NAMALWA (cell line): ENCODE measurements around the gene CLEC16A.

Experiments
- DNase-seq: peaks from one replicate; pipeline ENCODE4 v3.0.0-alpha.2; 2015; ENCODE audit warnings: low spot score

Gene CLEC16A

GRCh38 chr16:11015607-11016006 lies 71.2 kb downstream of the CLEC16A start:
- no peak for DNase-seq

DNA sequence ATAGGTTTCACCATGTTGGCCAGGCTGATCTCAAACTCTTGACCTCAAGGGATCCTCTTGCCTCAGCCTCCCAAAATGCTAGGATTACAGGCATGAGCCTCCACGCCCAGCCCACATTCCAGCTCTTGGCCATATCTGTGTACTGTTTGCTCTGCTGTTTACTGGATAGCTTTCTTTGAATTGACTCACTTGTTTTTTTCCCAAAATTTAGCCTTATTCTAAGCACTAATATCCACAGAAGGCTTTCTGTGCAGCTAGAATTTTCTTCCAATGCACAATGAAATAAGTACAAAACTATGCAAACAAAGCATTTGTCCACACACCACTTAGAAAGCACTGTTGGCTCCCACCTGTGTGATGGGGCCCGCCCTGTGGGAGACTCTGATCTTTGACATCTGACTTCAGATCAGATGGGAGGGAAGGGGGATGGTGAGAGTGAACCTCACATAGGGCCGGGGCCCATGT lies 72.2 kb downstream of the CLEC16A start:
- DNase-seq: no peak

GRCh38 chr16:11016993-11017392 lies 72.6 kb downstream of the CLEC16A start:
- no peak for DNase-seq

DNA sequence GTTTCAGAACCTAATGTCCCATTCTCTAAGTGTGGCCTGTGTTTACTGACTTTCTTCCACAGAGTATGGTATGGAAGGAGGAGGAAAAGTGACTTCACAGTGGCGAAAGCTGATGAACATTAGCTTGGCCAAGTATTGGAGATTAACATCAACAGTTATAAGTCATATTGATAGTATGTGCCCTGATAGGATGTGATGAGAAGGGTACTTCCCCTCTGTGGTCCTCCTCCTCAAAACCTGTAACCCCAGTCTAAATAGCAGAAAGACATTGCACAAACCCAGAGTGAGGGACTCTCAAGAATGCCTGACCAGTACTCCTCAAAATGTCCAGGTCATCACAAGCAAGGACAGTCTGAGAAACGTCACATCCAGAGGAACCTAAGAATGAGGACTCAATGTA lies 73.1 kb downstream of the CLEC16A start:
- DNase-seq: no peak

DNA sequence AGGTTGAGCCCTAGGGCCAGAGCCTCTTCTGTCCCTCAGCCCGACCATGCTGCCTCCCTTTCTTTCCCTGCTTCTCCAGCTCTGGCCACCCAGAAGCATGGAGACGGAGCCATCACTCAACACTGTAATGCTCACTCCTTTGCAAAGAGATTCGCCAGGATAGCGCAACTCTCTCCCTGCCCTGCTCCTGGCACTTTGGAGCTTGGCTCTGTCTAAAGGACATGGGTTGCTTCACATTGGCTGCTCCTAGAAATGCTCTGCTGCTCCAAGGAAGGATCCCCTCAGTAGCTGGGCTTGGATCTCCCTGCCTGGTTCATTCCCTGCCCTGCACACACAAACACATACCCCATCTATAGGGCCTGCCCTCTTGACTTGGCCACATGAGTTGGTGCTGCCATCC lies 76.0 kb downstream of the CLEC16A start:
- no peak for DNase-seq

- no peak for DNase-seq
Measured at GRCh38 chr16:11020792-11021551, 76.6 kb downstream of the CLEC16A start.

DNA sequence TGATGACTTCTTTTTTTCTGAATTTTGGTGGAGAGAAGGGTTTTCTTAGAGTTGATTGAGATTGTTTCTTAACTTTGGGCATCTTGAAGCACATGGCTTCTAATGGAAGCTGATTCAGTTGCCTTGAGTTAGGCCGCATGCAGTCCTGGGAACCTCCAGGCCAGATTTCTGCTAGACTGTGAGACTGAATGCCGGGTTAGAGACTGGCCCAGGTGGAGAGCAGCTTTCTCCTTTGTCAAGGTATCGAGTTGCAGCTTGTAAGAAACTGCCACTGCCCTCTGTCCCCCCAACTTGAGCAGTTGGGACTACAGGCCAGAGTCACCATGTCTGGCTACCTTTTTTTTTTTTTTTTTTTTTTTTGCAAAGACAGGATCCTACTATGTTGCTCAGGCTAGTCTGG lies 77.6 kb downstream of the CLEC16A start:
- no peak for DNase-seq

- DNase-seq: no peak
Measured at GRCh38 chr16:11023262-11024039, 79.1 kb downstream of the CLEC16A start.

GRCh38 chr16:11024333-11025053 lies 80.1 kb downstream of the CLEC16A start:
- DNase-seq: no peak

GRCh38 chr16:11025120-11025531 lies 80.8 kb downstream of the CLEC16A start:
- DNase-seq: no peak

DNA sequence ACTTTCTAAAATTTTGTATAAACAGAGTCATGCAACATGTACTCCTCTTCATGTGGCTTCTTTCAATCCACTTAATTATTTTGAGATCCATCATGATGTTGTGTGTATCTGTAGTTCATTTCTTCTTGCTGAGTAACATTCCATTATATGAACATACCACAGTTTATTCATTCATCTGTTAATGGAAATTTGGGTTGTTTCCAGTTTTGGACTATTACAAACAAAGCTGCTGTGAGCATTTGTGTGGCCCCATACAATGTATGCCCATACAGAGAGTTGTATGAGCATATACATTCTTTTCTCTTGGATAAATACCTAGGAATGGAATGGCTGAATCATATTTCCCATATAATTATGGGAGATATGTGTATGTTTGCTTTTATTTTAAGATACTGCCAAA lies 85.6 kb downstream of the CLEC16A start:
- DNase-seq: no peak

DNA sequence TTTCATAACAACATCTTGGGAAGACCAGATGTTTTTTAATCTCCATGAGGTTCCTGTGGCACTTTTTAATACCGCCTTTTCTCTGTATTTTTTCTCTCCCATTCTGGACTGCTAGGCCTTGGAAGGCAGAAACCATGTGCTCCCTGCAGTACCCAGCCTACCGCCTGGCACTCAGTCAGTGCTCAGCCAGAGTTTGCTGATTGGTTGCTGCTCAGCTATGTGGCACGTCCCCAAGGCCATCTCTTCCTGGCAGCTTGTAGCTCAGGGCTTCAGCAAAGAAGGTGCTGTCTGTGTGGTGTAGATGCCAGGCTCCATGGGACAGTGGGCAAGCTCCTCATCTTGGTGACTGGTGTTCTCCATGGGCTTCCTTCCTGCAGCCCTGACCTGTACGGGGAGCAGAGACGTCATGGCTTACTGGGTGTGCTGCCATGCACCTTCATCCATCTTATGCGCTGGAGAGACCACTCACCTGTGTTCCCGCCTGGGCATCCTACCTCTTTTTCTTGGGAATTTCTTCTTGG lies 86.7 kb downstream of the CLEC16A start:
- no peak for DNase-seq

DNA sequence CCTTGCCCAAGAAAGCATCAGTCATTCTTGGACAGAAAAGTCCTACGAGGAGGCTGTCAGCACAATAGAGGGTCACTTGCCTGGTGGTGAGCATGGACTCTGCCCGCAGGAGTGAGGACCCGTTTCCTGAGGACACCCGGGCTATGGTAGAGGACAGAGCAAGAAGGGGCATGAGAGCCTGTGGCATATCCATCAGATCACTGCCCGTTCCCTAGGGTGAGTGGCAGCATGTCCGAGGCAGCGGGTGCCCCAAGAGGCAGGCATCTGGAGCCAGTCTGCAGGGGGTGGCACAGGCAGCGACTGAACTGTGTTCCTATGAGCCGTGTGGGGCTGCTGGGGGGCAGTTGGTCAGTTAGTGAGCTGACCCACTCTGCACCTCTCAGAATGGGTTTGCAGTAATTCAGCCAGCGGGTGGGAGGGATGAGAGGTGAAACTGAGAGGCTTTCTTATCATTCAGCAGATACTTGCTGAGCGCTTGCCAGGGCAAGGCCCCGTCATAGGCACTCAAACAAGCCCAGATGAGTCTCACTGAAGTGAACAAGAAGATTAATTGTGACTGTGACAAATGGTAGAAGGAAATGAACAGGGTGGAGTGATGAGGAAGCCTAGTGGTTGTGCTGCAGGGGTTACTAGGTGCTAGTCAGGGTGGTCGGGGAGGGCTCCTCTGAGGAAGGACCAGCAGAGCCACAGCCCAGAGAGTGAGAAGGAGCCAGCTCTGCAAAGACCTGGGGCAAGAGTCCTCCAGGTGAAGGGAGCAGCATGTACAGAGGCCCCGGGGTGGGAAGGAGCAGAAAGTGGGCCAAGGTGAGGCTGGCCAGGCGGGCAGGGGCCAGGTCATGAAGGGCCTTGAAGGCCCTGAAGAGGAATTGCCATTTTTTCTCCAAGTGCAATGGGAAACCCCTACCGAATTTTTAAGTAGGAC lies 87.9 kb downstream of the CLEC16A start:
- no peak for DNase-seq

DNA sequence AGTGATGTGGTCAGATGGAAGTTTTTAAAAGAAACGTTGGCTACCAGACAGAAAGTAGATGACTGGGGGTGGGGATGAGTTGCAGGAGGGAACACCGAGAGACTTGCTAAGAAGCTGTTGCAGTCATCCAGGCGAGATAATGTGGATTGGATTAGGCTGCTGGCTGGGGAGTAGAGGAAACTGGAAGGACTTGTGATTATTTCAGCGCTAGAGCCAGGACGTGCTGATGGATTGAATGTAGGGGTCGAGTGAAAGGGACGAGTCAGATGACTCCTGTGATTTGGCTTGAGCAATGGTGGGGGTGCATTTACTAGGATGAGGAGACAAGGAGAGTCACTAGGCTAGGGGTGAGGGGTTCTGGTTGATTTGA lies 88.5 kb downstream of the CLEC16A start:
- DNase-seq: no peak

DNA sequence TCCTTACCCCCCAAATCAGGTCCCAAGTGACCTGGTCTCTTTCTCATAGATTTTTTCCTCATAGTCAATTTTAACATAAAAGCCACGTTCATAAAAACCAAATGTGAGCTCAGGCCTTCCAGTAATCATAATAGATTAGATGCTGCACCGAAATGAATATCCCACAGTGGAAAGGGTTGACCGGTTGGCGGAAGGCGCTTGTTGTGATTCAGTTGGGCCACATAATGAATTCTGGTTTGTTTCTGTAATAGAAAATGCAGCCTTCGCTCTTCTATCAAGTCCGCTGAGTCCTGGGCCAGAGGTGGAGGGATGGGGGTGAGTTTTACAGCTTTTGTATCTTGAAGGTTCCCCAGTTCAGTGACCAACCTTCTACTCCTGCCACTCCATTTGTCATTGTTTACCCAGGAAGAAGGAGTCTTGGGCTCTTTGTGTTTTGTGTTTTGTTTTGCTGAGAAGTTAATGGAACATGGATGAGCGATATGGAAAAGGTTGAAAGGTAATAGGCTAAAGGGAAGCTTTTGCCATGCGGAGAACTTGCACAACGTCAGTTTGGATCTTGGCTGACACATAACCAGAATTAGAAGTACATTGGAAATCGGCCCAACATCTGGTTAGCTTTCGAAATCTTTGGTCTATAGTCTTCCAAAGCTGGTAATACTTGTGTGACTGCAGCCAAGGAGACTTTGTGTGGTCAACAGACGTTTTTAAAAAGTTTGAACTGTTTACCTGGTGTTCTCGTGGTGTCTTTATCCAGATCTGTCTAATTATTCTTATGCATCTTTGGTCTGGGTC lies 89.5 kb downstream of the CLEC16A start:
- no peak for DNase-seq

DNA sequence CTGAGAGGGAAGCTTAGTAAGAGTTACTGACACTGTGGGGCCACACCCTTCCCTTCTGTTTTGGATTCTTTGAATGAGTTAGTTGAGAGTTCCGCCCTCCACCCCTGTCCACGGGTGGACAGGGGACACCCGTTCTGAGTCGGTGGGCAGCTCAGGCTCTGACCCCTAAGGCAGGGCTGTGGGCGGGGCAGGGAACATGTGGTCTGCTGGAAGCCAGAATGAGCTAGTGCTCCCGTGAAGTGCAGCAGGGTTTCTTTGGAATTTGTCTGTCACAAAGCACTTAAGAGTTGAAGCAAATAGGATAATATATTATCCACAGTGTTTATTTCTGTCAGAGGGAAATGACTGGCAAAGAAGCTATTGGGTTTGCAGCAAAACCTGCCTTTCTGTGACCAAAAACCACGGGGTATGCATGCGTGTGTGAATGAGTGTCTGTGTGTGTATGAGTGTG lies 90.1 kb downstream of the CLEC16A start:
- no peak for DNase-seq

DNA sequence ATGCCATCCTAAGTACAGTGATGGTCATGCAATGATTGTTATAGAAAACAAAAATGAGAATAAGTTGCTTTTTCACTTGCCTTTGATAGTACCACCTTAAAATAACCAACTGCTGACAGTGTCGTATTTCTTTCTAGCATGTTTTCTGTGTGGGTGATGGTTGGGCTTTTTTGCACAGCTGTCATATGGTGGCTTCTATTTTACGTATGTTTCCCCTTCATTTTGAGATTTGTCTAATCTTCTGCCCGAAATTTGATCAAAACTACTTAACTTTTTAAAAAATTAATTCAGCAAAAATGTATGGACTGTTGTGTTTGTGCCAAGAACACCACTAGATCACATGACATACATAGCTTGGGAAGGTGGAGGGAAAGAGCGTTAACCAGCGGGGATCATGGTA lies 90.7 kb downstream of the CLEC16A start:
- no peak for DNase-seq

DNA sequence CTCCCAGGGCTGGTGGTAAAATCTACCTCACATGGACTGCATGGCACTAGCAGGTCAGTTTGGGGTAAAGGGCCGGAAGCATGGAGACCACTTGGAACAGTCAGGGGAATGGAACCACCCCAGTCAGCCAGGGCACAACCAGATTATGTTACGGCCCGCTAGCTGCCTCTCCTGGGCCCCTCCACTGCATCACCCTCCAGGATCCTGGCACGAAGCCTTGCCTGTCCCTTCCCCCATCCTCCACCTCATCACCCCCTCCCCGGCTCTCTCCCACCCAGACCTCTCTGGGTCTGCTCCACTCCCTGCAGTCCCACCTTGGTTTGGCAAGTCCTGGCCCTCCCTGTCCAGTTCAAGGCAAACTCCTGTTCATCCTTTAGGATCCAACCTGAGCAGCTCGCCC lies 91.7 kb downstream of the CLEC16A start:
- DNase-seq: no peak

GRCh38 chr16:11036868-11037410 lies 92.6 kb downstream of the CLEC16A start:
- DNase-seq: no peak

DNA sequence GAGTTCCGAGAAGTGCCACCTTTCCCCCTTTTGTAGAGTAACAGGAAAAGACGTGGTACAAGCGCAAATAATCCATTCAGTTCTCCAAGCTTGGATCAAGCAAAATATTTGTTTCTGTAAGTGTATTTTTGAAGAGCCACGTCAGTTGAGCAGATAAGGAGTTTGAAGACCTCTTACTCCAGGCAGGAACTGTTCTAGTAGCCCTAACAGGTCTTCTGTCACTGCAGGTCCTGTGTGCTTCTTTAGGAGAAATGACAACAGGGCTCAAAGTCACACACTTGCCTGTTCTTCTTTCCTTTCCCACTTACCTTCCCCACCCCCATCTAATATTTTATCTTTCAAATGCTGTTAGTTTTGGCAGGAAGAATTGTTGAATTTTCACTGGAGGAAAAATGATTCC lies 93.9 kb downstream of the CLEC16A start:
- DNase-seq: no peak
